IgD-negative memory B cell (primary cell): ENCODE results near the gene EIPR1. TPM values are rescaled to one million over a fixed set of nuclear protein-coding genes. Genes with fewer than 3 reads are reported as not detected.

Source experiments
- H3K27ac Mint-ChIP-seq, 3 donors: one replicate each; pipeline ENCODE4 v1.8.0; 2020 to 2022; ENCODE audit warnings: mild to moderate bottlenecking in 3 of 3, mixed read lengths in 3 of 3, moderate library complexity in 1 of 3
- H3K27me3 Mint-ChIP-seq: one replicate; pipeline ENCODE4 v1.8.0; 2021; ENCODE audit warnings: mixed read lengths
- H3K36me3 Mint-ChIP-seq: one replicate; pipeline ENCODE4 v1.8.0; 2020; ENCODE audit warnings: mild to moderate bottlenecking, mixed read lengths
- H3K4me1 Mint-ChIP-seq, 3 donors: one replicate each; pipeline ENCODE4 v1.8.0; 2020 to 2022; ENCODE audit warnings: mixed read lengths in 3 of 3, mild to moderate bottlenecking in 1 of 3
- H3K4me3 Mint-ChIP-seq, 4 donors: one replicate each; pipeline ENCODE4 v1.8.0; 2020 to 2022; ENCODE audit warnings: mild to moderate bottlenecking in 4 of 4, mixed read lengths in 4 of 4, moderate library complexity in 3 of 4
- H3K9me3 Mint-ChIP-seq, 3 donors: one replicate each; pipeline ENCODE4 v1.8.0; 2020 to 2021; ENCODE audit warnings: mixed read lengths in 3 of 3, mild to moderate bottlenecking in 1 of 3
- polyA plus RNA-seq: library from polyadenylated mRNA; unstranded; fragments of 300-500 nt; fragmentation: Illumina TruSeq; gene quantifications from one replicate; pipeline ENCODE4 v1.2.3, GENCODE V29; 2021

EIPR1 gene
- polyA plus RNA-seq, 1 donor from 2014 or later, result 41.5 TPM

GRCh38 chr2:3169106-3169870, 208.3 kb downstream of the EIPR1 start:
- no peak overlapping the region for H3K27ac Mint-ChIP-seq
- no peak overlapping the region for H3K4me3 Mint-ChIP-seq
- no peaks in the 10 kb centered on the region for H3K27me3 Mint-ChIP-seq
- no peaks in the 10 kb centered on the region for H3K4me1 Mint-ChIP-seq
- H3K36me3 Mint-ChIP-seq, result peaks cover 11% of the 10 kb centered on the region
- peaks cover 3 to 12% (median 9%) of the 10 kb centered on the region in 3 donors for H3K9me3 Mint-ChIP-seq

GRCh38 chr2:3168230-3168891, 209.3 kb downstream of the EIPR1 start:
- peaks cover 12% of the 10 kb centered on the region for H3K36me3 Mint-ChIP-seq
- H3K9me3 Mint-ChIP-seq, result peaks cover 3 to 13% (median 11%) of the 10 kb centered on the region in 3 donors
- H3K4me3 Mint-ChIP-seq, result no peak overlapping the region
- H3K27me3 Mint-ChIP-seq, result no peaks in the 10 kb centered on the region
- no peaks in the 10 kb centered on the region for H3K4me1 Mint-ChIP-seq
- no peak overlapping the region for H3K27ac Mint-ChIP-seq

GRCh38 chr2:3163401-3163800, 214.2 kb downstream of the EIPR1 start:
- no peak overlapping the region for H3K27ac Mint-ChIP-seq
- no peaks in the 10 kb centered on the region for H3K27me3 Mint-ChIP-seq
- peaks cover 22% of the 10 kb centered on the region for H3K36me3 Mint-ChIP-seq
- H3K4me1 Mint-ChIP-seq, result no peaks in the 10 kb centered on the region
- peaks cover 3 to 16% (median 15%) of the 10 kb centered on the region in 3 donors for H3K9me3 Mint-ChIP-seq
- H3K4me3 Mint-ChIP-seq, result peak overlapping the region in 1 of 4 donors; percentile 60

GRCh38 chr2:3162442-3163077, 215.1 kb downstream of the EIPR1 start:
- H3K9me3 Mint-ChIP-seq, result peaks cover 3 to 16% (median 15%) of the 10 kb centered on the region in 3 donors
- peaks cover 22% of the 10 kb centered on the region for H3K36me3 Mint-ChIP-seq
- no peaks in the 10 kb centered on the region for H3K27me3 Mint-ChIP-seq
- H3K4me3 Mint-ChIP-seq, result no peak overlapping the region
- no peaks in the 10 kb centered on the region for H3K4me1 Mint-ChIP-seq
- no peak overlapping the region for H3K27ac Mint-ChIP-seq

- H3K4me3 Mint-ChIP-seq, result peak overlapping the region in 1 of 4 donors; percentile 66
- H3K4me1 Mint-ChIP-seq, result no peaks in the 10 kb centered on the region
- no peaks in the 10 kb centered on the region for H3K27me3 Mint-ChIP-seq
- peaks cover 17% of the 10 kb centered on the region for H3K36me3 Mint-ChIP-seq
- no peak overlapping the region for H3K27ac Mint-ChIP-seq
- H3K9me3 Mint-ChIP-seq, result peaks cover 0 to 15% (median 12%) of the 10 kb centered on the region in 3 donors
Observed at GRCh38 chr2:3160751-3161330, 216.8 kb downstream of the EIPR1 start.

- H3K36me3 Mint-ChIP-seq, result peaks cover 17% of the 10 kb centered on the region
- H3K9me3 Mint-ChIP-seq, result peaks cover 0 to 11% (median 9%) of the 10 kb centered on the region in 3 donors
- peak overlapping the region in 1 of 3 donors; percentile 62 for H3K27ac Mint-ChIP-seq
- H3K4me1 Mint-ChIP-seq, result peaks cover under 1 to 2% (median 2%) of the 10 kb centered on the region in 3 donors
- no peaks in the 10 kb centered on the region for H3K27me3 Mint-ChIP-seq
- peak overlapping the region in 1 of 4 donors; percentile 21 for H3K4me3 Mint-ChIP-seq
Observed at GRCh38 chr2:3159782-3160545, 217.7 kb downstream of the EIPR1 start.

- peaks cover 0 to 6% (median 0%) of the 10 kb centered on the region in 3 donors for H3K9me3 Mint-ChIP-seq
- peaks cover 8% of the 10 kb centered on the region for H3K36me3 Mint-ChIP-seq
- no peak overlapping the region for H3K4me3 Mint-ChIP-seq
- H3K27ac Mint-ChIP-seq, result no peak overlapping the region
- H3K4me1 Mint-ChIP-seq, result peaks cover 10 to 23% (median 15%) of the 10 kb centered on the region in 3 donors
- H3K27me3 Mint-ChIP-seq, result no peaks in the 10 kb centered on the region
Observed at GRCh38 chr2:3154700-3155099, 222.9 kb downstream of the EIPR1 start.

GRCh38 chr2:3154146-3154545, 223.5 kb downstream of the EIPR1 start:
- peaks cover 0 to 6% (median 0%) of the 10 kb centered on the region in 3 donors for H3K9me3 Mint-ChIP-seq
- H3K27ac Mint-ChIP-seq, result peak overlapping the region in 1 of 3 donors; percentile 43
- peaks cover 10 to 23% (median 15%) of the 10 kb centered on the region in 3 donors for H3K4me1 Mint-ChIP-seq
- H3K4me3 Mint-ChIP-seq, result no peak overlapping the region
- peaks cover 4% of the 10 kb centered on the region for H3K36me3 Mint-ChIP-seq
- H3K27me3 Mint-ChIP-seq, result no peaks in the 10 kb centered on the region

- H3K27ac Mint-ChIP-seq, result peak overlapping the region in 1 of 3 donors; percentile 31
- no peak overlapping the region for H3K4me3 Mint-ChIP-seq
- H3K36me3 Mint-ChIP-seq, result peaks cover 3% of the 10 kb centered on the region
- H3K4me1 Mint-ChIP-seq, result peaks cover 10 to 23% (median 15%) of the 10 kb centered on the region in 3 donors
- H3K9me3 Mint-ChIP-seq, result peaks cover 0 to 6% (median 0%) of the 10 kb centered on the region in 3 donors
- H3K27me3 Mint-ChIP-seq, result no peaks in the 10 kb centered on the region
Observed at GRCh38 chr2:3151153-3151918, 226.3 kb downstream of the EIPR1 start.

- Mint-ChIP-seq H3K4me1 (peaks cover 7 to 20% (median 11%) of the 10 kb centered on the region in 3 donors), H3K27me3 (no peaks in the 10 kb centered on the region), H3K4me3 (no peak overlapping the region), H3K9me3 (peaks cover 0 to 6% (median 0%) of the 10 kb centered on the region in 3 donors), H3K27ac (no peak overlapping the region), H3K36me3 (peaks cover 3% of the 10 kb centered on the region)
Observed at GRCh38 chr2:3149441-3150217, 228.0 kb downstream of the EIPR1 start.

- H3K4me1 Mint-ChIP-seq, result peaks cover 6 to 16% (median 7%) of the 10 kb centered on the region in 3 donors
- H3K27me3 Mint-ChIP-seq, result no peaks in the 10 kb centered on the region
- peak overlapping the region in 1 of 3 donors; percentile 4 for H3K27ac Mint-ChIP-seq
- no peak overlapping the region for H3K4me3 Mint-ChIP-seq
- peaks cover 0 to 6% (median 0%) of the 10 kb centered on the region in 3 donors for H3K9me3 Mint-ChIP-seq
- H3K36me3 Mint-ChIP-seq, result peaks cover 3% of the 10 kb centered on the region
Observed at GRCh38 chr2:3148716-3149115, 228.9 kb downstream of the EIPR1 start.

- H3K4me3 Mint-ChIP-seq, result peak overlapping the region in 1 of 4 donors; percentile 10
- peaks cover 3% of the 10 kb centered on the region for H3K36me3 Mint-ChIP-seq
- H3K9me3 Mint-ChIP-seq, result peaks cover 0 to 6% (median 0%) of the 10 kb centered on the region in 3 donors
- H3K27ac Mint-ChIP-seq, result peak overlapping the region in 1 of 3 donors; percentile 4
- H3K4me1 Mint-ChIP-seq, result peaks cover 7 to 15% (median 8%) of the 10 kb centered on the region in 3 donors
- no peaks in the 10 kb centered on the region for H3K27me3 Mint-ChIP-seq
Observed at GRCh38 chr2:3147651-3148530, 229.7 kb downstream of the EIPR1 start.
